Suprapubic skin (tissue), 4 donors: ENCODE measurements around the gene DCTPP1. TPM values are rescaled to one million over a fixed set of nuclear protein-coding genes. Genes with fewer than 3 reads are reported as not detected.
A peak's percentile ranks its signal among the peaks of the same experiment; 100 is the strongest.

Experiments
- DNase-seq, 2 donors: peaks; one replicate each; pipeline ENCODE4 v3.0.0-alpha.2; 2019; ENCODE audit warnings: low spot score in 2 of 2
- H3K27ac ChIP-seq: fragments of 200-600 bp; sonication (generic); one replicate; pipeline ENCODE4 v1.5.1; 2019
- H3K27me3 ChIP-seq: fragments of 200-600 bp; sonication (generic); one replicate; pipeline ENCODE4 v1.5.1; 2019
- H3K36me3 ChIP-seq: fragments of 200-600 bp; sonication (generic); one replicate; pipeline ENCODE4 v1.5.1; 2019
- H3K4me1 ChIP-seq: fragments of 200-600 bp; sonication (generic); one replicate; pipeline ENCODE4 v1.5.1; 2019
- H3K4me3 ChIP-seq: fragments of 200-600 bp; sonication (generic); one replicate; pipeline ENCODE4 v1.5.1; 2019; ENCODE audit warnings: mild to moderate bottlenecking
- H3K9me3 ChIP-seq: fragments of 200-600 bp; sonication (generic); one replicate; pipeline ENCODE4 v1.5.1; 2019
- CTCF ChIP-seq, 2 donors: fragments of 200-600 bp in 1 of 2; fragments of 450-650 bp in 1 of 2; sonication (generic) in 1 of 2; IDR thresholded peaks; one replicate each; pipeline ENCODE4 v1.5.1; 2016 to 2019; ENCODE audit warnings: antibody characterized with exemption in 2 of 2, mild to moderate bottlenecking in 1 of 2, moderate library complexity in 1 of 2
- EP300 ChIP-seq: sonication (generic); formaldehyde crosslinking; IDR thresholded peaks from one replicate; pipeline ENCODE4 v1.6.1; 2017; ENCODE audit warnings: antibody characterized with exemption
- POLR2A ChIP-seq, 2 donors: fragments of 450-650 bp; IDR thresholded peaks; one replicate each; pipeline ENCODE4 v1.6.1; 2017; ENCODE audit warnings: antibody characterized with exemption in 2 of 2, mild to moderate bottlenecking in 2 of 2, moderate library complexity in 2 of 2
- POLR2AphosphoS5 ChIP-seq, 3 donors: sonication (generic); formaldehyde crosslinking; IDR thresholded peaks; one replicate each; pipeline ENCODE4 v1.6.1; 2017; ENCODE audit warnings: antibody characterized with exemption in 3 of 3
- WGBS: methylation state at CpG from one replicate; pipeline ENCODE4 v1.1.5; 2018; 5-methylcytosine and 5-hydroxymethylcytosine counted together
- total RNA-seq, 4 donors: library from RNA; depleted of rRNA; stranded (reverse); fragments of >200 nt; gene quantifications; one replicate each; pipeline ENCODE4 v1.1.0, GENCODE V29; 2016

The DCTPP1 gene
- total RNA-seq, 4 donors from 2014 or later = 17.2 to 26.0 (median 20.0) TPM

- WGBS = 88% methylated on average over 4 of the region's 4 CpGs
- H3K4me3 ChIP-seq = no peak overlapping the region
These were observed 49.6 kb downstream of the DCTPP1 start for GRCh38 chr16:30380072-30380802.

GRCh38 chr16:30379158-30379783 lies 50.6 kb downstream of the DCTPP1 start:
- peak overlapping the region; percentile 77 for H3K4me3 ChIP-seq
- H3K27me3 ChIP-seq = no peaks in the 10 kb centered on the region
- 58% methylated on average over 14 of the region's 27 CpGs for WGBS
- H3K9me3 ChIP-seq = no peaks in the 10 kb centered on the region
- H3K36me3 ChIP-seq = no peaks in the 10 kb centered on the region
- H3K4me1 ChIP-seq = peaks cover 22% of the 10 kb centered on the region
- no peak for DNase-seq
- TF ChIP-seq EP300 = no peak
- no peak for TF ChIP-seq CTCF (IDR thresholded peaks at IDR 0.05)
- no peak for TF ChIP-seq POLR2AphosphoS5 (IDR thresholded peaks at IDR 0.05)
- TF ChIP-seq POLR2A (IDR thresholded peaks at IDR 0.05) = no peak
- peak overlapping the region; percentile 99 for H3K27ac ChIP-seq

More at GRCh38 chr16:30380072-30380802, 49.6 kb downstream of the DCTPP1 start:
- no peaks in the 10 kb centered on the region for H3K9me3 ChIP-seq
- H3K27ac ChIP-seq = no peak overlapping the region
- DNase-seq = no peak
- TF ChIP-seq POLR2A (IDR thresholded peaks at IDR 0.05) (no peak), POLR2AphosphoS5 (IDR thresholded peaks at IDR 0.05) (no peak), CTCF (IDR thresholded peaks at IDR 0.05) (no peak), EP300 (no peak)
- H3K4me1 ChIP-seq = peaks cover 22% of the 10 kb centered on the region
- H3K27me3 ChIP-seq = no peaks in the 10 kb centered on the region
- no peaks in the 10 kb centered on the region for H3K36me3 ChIP-seq

DNA sequence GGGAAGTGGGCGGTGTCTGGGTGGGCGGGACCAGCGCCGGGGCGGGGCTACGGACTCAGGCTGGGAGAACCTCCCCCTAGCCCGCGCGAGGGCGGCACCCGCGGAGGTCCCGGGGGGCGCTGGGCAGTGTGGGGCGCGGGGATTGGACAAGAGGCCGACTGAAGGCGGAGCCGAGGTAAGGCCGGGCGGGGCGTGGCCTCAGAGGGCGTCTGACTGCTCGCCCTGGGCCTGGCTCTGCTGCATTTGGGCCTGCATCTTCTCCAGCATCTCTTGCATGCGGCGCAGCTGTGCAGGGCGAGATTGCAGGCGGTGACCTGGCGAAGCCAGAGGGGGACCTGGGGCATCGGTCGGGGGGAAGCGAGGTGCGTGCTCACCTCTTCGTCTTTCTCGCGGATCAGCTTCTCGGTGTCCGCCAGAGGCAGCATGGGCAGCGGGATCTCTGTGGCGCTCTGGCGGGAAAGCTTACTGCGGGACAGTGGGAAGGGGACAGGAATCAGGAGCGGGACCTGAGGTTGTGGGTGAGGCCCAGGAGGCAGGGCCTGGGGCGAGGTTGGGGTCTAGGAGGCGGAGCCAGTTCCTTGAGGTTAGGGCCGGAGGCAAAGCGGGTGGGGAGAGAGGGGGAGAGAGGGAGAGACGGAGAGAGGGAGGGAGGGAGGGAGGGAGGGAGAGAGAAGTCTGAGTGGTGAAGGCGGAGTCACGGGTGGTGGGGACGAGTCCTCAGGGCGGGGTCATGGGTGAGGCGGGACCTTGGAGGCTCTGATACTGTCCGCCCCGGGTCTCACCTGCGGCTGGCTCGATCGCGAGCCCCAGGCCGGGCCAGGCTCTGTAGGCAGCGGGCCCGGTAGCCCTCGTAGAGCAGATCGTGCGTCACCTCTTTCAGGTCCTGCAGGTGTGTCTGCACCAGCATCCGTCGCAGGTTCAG lies 51.3 kb downstream of the DCTPP1 start:
- H3K36me3 ChIP-seq = no peaks in the 10 kb centered on the region
- H3K4me3 ChIP-seq = peak overlapping the region; percentile 77
- peak overlapping the region; percentile 99 for H3K27ac ChIP-seq
- under 1% methylated on average over 37 of the region's 67 CpGs for WGBS
- H3K9me3 ChIP-seq = no peaks in the 10 kb centered on the region
- peaks cover 22% of the 10 kb centered on the region for H3K4me1 ChIP-seq
- TF ChIP-seq EP300 (no peak), POLR2A (IDR thresholded peaks at IDR 0.05) (peak in 1 of 2 donors; percentile 73), POLR2AphosphoS5 (IDR thresholded peaks at IDR 0.05) (peak in 2 of 3 donors; percentile 9 to 77)
- H3K27me3 ChIP-seq = no peaks in the 10 kb centered on the region
- peak; percentile 99 to 100 for DNase-seq

DNA sequence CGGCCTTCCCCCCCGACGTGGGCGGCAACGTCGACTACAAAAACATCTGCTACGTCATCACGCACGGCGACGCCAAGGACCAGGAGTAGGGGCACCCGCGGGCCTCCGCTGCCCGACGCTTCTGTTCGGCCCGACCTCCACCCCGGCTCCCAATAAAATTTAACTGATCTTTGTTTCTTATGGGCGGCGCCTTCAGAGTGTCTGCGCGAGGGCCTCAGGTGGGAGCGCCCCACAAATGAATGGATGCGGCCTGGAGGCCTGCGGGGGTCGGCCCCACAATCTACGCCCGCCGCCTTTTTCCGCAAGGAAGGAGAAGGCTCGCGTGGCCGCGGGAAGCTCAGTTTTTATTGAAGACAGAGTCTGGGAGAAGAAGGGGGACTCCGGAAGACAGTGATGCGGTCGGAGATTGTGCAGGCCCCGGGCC lies 52.0 kb downstream of the DCTPP1 start:
- DNase-seq = peak; percentile 98 to 99
- H3K9me3 ChIP-seq = no peaks in the 10 kb centered on the region
- peaks cover 22% of the 10 kb centered on the region for H3K4me1 ChIP-seq
- 0% methylated on average over 16 of the region's 39 CpGs for WGBS
- H3K27ac ChIP-seq = peak overlapping the region; percentile 99
- H3K27me3 ChIP-seq = no peaks in the 10 kb centered on the region
- H3K36me3 ChIP-seq = no peaks in the 10 kb centered on the region
- H3K4me3 ChIP-seq = peak overlapping the region; percentile 77
- TF ChIP-seq CTCF (IDR thresholded peaks at IDR 0.05) (no peak), POLR2AphosphoS5 (IDR thresholded peaks at IDR 0.05) (peak; percentile 35 to 80 (median 69)), EP300 (no peak), POLR2A (IDR thresholded peaks at IDR 0.05) (peak in 1 of 2 donors; percentile 69)

DNA sequence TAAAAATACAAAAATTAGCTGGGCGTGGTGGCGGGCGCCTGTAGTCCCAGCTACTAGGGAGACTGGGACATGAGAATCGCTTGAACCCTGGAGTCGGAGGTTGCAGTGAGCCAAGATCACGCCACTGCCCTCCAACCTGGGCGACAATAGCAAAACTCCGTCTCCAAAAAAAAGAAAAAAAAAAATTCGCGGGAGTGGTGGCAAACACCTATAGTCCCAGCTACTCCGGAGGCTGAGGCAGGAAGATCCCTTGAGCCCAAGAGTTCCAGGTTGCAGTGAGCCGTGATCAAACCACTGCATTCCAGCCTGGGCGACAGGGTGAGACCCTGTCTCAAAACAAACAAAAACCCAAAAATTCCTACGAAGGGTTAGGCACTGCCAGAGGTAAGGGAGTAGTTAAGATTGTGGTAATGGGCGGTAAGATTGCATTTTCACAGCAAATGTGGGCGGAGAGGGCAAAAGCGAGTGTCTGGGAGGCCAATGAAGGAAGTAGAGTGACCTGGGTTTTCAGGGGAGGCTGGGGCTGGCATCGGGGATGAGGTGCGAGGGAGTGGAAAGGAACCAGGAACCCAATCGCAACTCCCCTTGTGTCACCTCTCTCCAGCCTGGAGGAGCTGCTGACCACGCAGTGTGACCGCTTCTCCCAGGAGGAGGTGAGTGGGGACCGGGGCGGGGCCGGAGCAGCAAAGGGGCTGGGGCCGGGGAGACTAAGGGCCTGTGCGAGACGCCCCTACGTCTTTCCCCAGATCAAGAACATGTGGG lies 52.6 kb downstream of the DCTPP1 start:
- 31% methylated on average over 28 of the region's 29 CpGs for WGBS
- H3K4me1 ChIP-seq = peaks cover 22% of the 10 kb centered on the region
- H3K27me3 ChIP-seq = no peaks in the 10 kb centered on the region
- TF ChIP-seq EP300 = no peak
- no peak for TF ChIP-seq POLR2A (IDR thresholded peaks at IDR 0.05)
- TF ChIP-seq CTCF (IDR thresholded peaks at IDR 0.05) = no peak
- no peak for TF ChIP-seq POLR2AphosphoS5 (IDR thresholded peaks at IDR 0.05)
- peak overlapping the region; percentile 77 for H3K4me3 ChIP-seq
- peak overlapping the region; percentile 99 for H3K27ac ChIP-seq
- H3K36me3 ChIP-seq = no peaks in the 10 kb centered on the region
- DNase-seq = no peak
- no peaks in the 10 kb centered on the region for H3K9me3 ChIP-seq
